Measurements from ENCODE around the gene CDH13.

CDH13 gene

GRCh38 chr16:83437036-83437435 lies 810.3 kb downstream of the CDH13 start:
- no peaks in the 10 kb centered on the region for H3K9me3 ChIP-seq (ENCODE audit: severe bottlenecking)
- H3K36me3 ChIP-seq: no peaks in the 10 kb centered on the region
- no peak for DNase-seq
- H3K27ac ChIP-seq: no peak overlapping the region
- no peak for TF ChIP-seq CTCF (IDR thresholded peaks at IDR 0.05; ENCODE audit: low read depth, low read length)
- H3K4me3 ChIP-seq (ENCODE audit: low read depth, low read length): no peak overlapping the region
- H3K27me3 ChIP-seq (ENCODE audit: insufficient read depth, low read depth, severe bottlenecking): no peaks in the 10 kb centered on the region

- DNase-seq: no peak
- Histone ChIP-seq H3K27ac (no peak overlapping the region), H3K27me3 (ENCODE audit: insufficient read depth, low read depth, severe bottlenecking) (no peaks in the 10 kb centered on the region), H3K9me3 (ENCODE audit: severe bottlenecking) (no peaks in the 10 kb centered on the region), H3K4me3 (ENCODE audit: low read depth, low read length) (no peak overlapping the region), H3K36me3 (no peaks in the 10 kb centered on the region)
- no peak for TF ChIP-seq CTCF (IDR thresholded peaks at IDR 0.05; ENCODE audit: low read depth, low read length)
Observed at GRCh38 chr16:83438326-83438725, 811.6 kb downstream of the CDH13 start.

GRCh38 chr16:83439412-83439811 lies 812.6 kb downstream of the CDH13 start:
- Histone ChIP-seq H3K36me3 (no peaks in the 10 kb centered on the region), H3K27ac (no peak overlapping the region), H3K4me3 (ENCODE audit: low read depth, low read length) (no peak overlapping the region), H3K27me3 (ENCODE audit: insufficient read depth, low read depth, severe bottlenecking) (no peaks in the 10 kb centered on the region), H3K9me3 (ENCODE audit: severe bottlenecking) (no peaks in the 10 kb centered on the region)
- TF ChIP-seq CTCF (IDR thresholded peaks at IDR 0.05; ENCODE audit: low read depth, low read length): no peak
- no peak for DNase-seq

GRCh38 chr16:83441517-83441916 lies 814.7 kb downstream of the CDH13 start:
- no peak for DNase-seq
- no peak overlapping the region for H3K4me3 ChIP-seq (ENCODE audit: low read depth, low read length)
- H3K27ac ChIP-seq: no peak overlapping the region
- no peaks in the 10 kb centered on the region for H3K9me3 ChIP-seq (ENCODE audit: severe bottlenecking)
- TF ChIP-seq CTCF (IDR thresholded peaks at IDR 0.05; ENCODE audit: low read depth, low read length): no peak
- no peaks in the 10 kb centered on the region for H3K27me3 ChIP-seq (ENCODE audit: insufficient read depth, low read depth, severe bottlenecking)
- no peaks in the 10 kb centered on the region for H3K36me3 ChIP-seq

- Histone ChIP-seq H3K9me3 (ENCODE audit: severe bottlenecking) (no peaks in the 10 kb centered on the region), H3K27ac (no peak overlapping the region), H3K27me3 (ENCODE audit: insufficient read depth, low read depth, severe bottlenecking) (no peaks in the 10 kb centered on the region), H3K4me3 (ENCODE audit: low read depth, low read length) (no peak overlapping the region), H3K36me3 (no peaks in the 10 kb centered on the region)
- no peak for TF ChIP-seq CTCF (IDR thresholded peaks at IDR 0.05; ENCODE audit: low read depth, low read length)
- DNase-seq: no peak
Observed at GRCh38 chr16:83443972-83444371, 817.2 kb downstream of the CDH13 start.

- Histone ChIP-seq H3K27me3 (ENCODE audit: insufficient read depth, low read depth, severe bottlenecking) (no peaks in the 10 kb centered on the region), H3K4me3 (ENCODE audit: low read depth, low read length) (no peak overlapping the region), H3K36me3 (no peaks in the 10 kb centered on the region), H3K9me3 (ENCODE audit: severe bottlenecking) (no peaks in the 10 kb centered on the region), H3K27ac (no peak overlapping the region)
- no peak for DNase-seq
- no peak for TF ChIP-seq CTCF (IDR thresholded peaks at IDR 0.05; ENCODE audit: low read depth, low read length)
Observed at GRCh38 chr16:83447560-83447959, 820.8 kb downstream of the CDH13 start.
